HUES64 (cell line): ENCODE data around the gene LDLRAD4.

Experiments
- H3K27ac ChIP-seq: 2 replicates; pipeline ENCODE4 v1.7.0; 2013; ENCODE audit warnings: low read depth, low read length, inconsistent platforms
- H3K27me3 ChIP-seq: 2 replicates; pipeline ENCODE4 v1.6.1; 2013; ENCODE audit warnings: mild to moderate bottlenecking, low read length; ENCODE audit not compliant: insufficient read depth
- H3K36me3 ChIP-seq: 2 replicates; pipeline ENCODE4 v1.6.1; 2013; ENCODE audit warnings: mild to moderate bottlenecking, low read length; ENCODE audit not compliant: insufficient read depth
- H3K4me1 ChIP-seq: 2 replicates; pipeline ENCODE4 v1.6.1; 2013; ENCODE audit warnings: mild to moderate bottlenecking, low read length, moderate library complexity; ENCODE audit not compliant: insufficient read depth
- H3K4me3 ChIP-seq: 2 replicates; pipeline ENCODE4 v1.5.1; 2013; ENCODE audit warnings: mild to moderate bottlenecking, low read length, moderate library complexity
- H3K9ac ChIP-seq: 2 replicates; pipeline ENCODE4 v1.6.1; 2013; ENCODE audit warnings: mild to moderate bottlenecking, low read depth, low read length
- H3K9me3 ChIP-seq: 2 replicates; pipeline ENCODE4 v1.6.1; 2013; ENCODE audit warnings: low read depth, low read length; ENCODE audit not compliant: insufficient read depth
- WGBS: fragments of 150-250, 120-280 bp; methylation state at CpG from one replicate; pipeline ENCODE4 v1.1.7; 2013; ENCODE audit warnings: missing lambda C conversion rate; 5-methylcytosine and 5-hydroxymethylcytosine counted together

Gene LDLRAD4

GRCh38 chr18:13635046-13635445 lies 416.5 kb downstream of the LDLRAD4 start:
- 96% methylated on average over 5 of the region's 5 CpGs for WGBS
- H3K27me3 ChIP-seq = no peaks in the 10 kb centered on the region
- H3K27ac ChIP-seq = no peak overlapping the region
- peaks cover 11% of the 10 kb centered on the region; the same call in 1 of the 2 replicates for H3K9me3 ChIP-seq
- H3K4me3 ChIP-seq = no peak overlapping the region
- H3K9ac ChIP-seq = no peak overlapping the region
- H3K4me1 ChIP-seq = no peaks in the 10 kb centered on the region
- no peaks in the 10 kb centered on the region for H3K36me3 ChIP-seq

GRCh38 chr18:13638719-13639595 lies 420.4 kb downstream of the LDLRAD4 start:
- Histone ChIP-seq H3K9ac (no peak overlapping the region), H3K27ac (no peak overlapping the region), H3K9me3 (no peaks in the 10 kb centered on the region), H3K36me3 (no peaks in the 10 kb centered on the region), H3K4me1 (no peaks in the 10 kb centered on the region), H3K27me3 (peaks cover 19% of the 10 kb centered on the region), H3K4me3 (no peak overlapping the region)
- 91% methylated on average over 10 of the region's 10 CpGs for WGBS

- H3K36me3 ChIP-seq = no peaks in the 10 kb centered on the region
- H3K9ac ChIP-seq = no peak overlapping the region
- peaks cover 19% of the 10 kb centered on the region for H3K27me3 ChIP-seq
- H3K4me1 ChIP-seq = no peaks in the 10 kb centered on the region
- H3K4me3 ChIP-seq = no peak overlapping the region
- WGBS = 89% methylated on average over 9 of the region's 10 CpGs
- H3K27ac ChIP-seq = no peak overlapping the region
- H3K9me3 ChIP-seq = no peaks in the 10 kb centered on the region
Measured at GRCh38 chr18:13640266-13640860, 421.8 kb downstream of the LDLRAD4 start.

GRCh38 chr18:13641551-13642439 lies 423.2 kb downstream of the LDLRAD4 start:
- H3K36me3 ChIP-seq = no peaks in the 10 kb centered on the region
- H3K9ac ChIP-seq = no peak overlapping the region; the same call in 1 of the 2 replicates
- H3K4me1 ChIP-seq = no peaks in the 10 kb centered on the region
- WGBS = 95% methylated on average over 84 of the region's 84 CpGs
- H3K27ac ChIP-seq = no peak overlapping the region
- peaks cover 19% of the 10 kb centered on the region for H3K27me3 ChIP-seq
- H3K9me3 ChIP-seq = no peaks in the 10 kb centered on the region
- H3K4me3 ChIP-seq = peak overlapping the region; percentile 53

- no peaks in the 10 kb centered on the region for H3K36me3 ChIP-seq
- peaks cover 19% of the 10 kb centered on the region for H3K27me3 ChIP-seq
- H3K27ac ChIP-seq = no peak overlapping the region
- H3K4me3 ChIP-seq = peak overlapping the region; percentile 53
- H3K4me1 ChIP-seq = no peaks in the 10 kb centered on the region
- no peaks in the 10 kb centered on the region for H3K9me3 ChIP-seq
- no peak overlapping the region for H3K9ac ChIP-seq
- WGBS = 95% methylated on average over 15 of the region's 15 CpGs
Measured at GRCh38 chr18:13642440-13642827, 423.9 kb downstream of the LDLRAD4 start.

GRCh38 chr18:13643261-13643751 lies 424.7 kb downstream of the LDLRAD4 start:
- Histone ChIP-seq H3K4me3 (no peak overlapping the region), H3K9ac (no peak overlapping the region), H3K36me3 (no peaks in the 10 kb centered on the region), H3K9me3 (no peaks in the 10 kb centered on the region), H3K4me1 (no peaks in the 10 kb centered on the region), H3K27ac (no peak overlapping the region), H3K27me3 (peaks cover 19% of the 10 kb centered on the region)
- 80% methylated on average over 8 of the region's 16 CpGs for WGBS

- Histone ChIP-seq H3K27ac (no peak overlapping the region), H3K9ac (no peak overlapping the region), H3K9me3 (no peaks in the 10 kb centered on the region), H3K4me1 (no peaks in the 10 kb centered on the region), H3K4me3 (no peak overlapping the region), H3K27me3 (peaks cover 19% of the 10 kb centered on the region), H3K36me3 (no peaks in the 10 kb centered on the region)
- WGBS = 94% methylated on average over 16 of the region's 16 CpGs
Measured at GRCh38 chr18:13645093-13645492, 426.5 kb downstream of the LDLRAD4 start.

DNA sequence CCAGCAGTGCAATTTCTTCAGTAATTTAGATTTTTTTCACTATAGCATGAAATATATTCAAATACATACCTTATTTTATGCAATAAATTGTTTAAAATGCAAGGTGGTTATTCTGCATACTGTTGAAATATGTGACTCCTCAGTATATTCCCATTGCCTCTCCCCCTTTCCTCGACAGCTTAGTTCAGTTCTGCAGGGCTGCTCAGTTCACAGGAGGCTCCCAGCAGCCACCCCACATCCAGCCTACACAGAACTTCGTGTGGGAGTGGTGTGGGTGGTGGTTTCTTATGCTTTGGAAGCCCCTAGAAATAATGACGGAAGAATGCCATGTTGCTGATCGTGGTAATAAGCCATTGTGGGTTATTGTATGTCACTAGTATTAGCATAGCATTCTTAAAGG lies 428.1 kb downstream of the LDLRAD4 start:
- peaks cover 10% of the 10 kb centered on the region for H3K27me3 ChIP-seq
- no peaks in the 10 kb centered on the region for H3K4me1 ChIP-seq
- H3K9me3 ChIP-seq = no peaks in the 10 kb centered on the region
- H3K36me3 ChIP-seq = no peaks in the 10 kb centered on the region
- no peak overlapping the region for H3K27ac ChIP-seq
- no peak overlapping the region for H3K9ac ChIP-seq
- H3K4me3 ChIP-seq = no peak overlapping the region
- WGBS = 82% methylated on average over 4 of the region's 4 CpGs

DNA sequence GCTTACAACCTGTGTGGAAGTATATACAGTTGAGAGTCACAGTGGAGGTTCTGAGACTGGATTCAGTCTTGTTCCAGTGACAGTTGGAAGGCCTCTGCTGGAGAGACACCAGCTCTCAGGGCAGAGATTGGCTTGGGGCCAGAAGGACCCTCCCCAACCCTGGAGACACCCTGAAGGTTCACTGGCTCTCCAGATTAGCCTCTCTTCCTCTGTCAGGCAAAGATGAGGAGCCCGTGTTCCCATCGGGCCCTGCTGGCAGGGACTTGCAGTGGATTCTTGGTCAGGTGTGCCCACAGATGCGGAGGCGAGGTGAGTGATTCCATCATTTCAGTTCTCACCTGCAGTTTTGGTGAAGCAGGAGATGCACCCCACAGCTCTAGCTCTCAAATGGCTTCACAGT lies 429.2 kb downstream of the LDLRAD4 start:
- Histone ChIP-seq H3K36me3 (no peaks in the 10 kb centered on the region), H3K4me3 (no peak overlapping the region), H3K27me3 (no peaks in the 10 kb centered on the region), H3K9ac (no peak overlapping the region), H3K9me3 (no peaks in the 10 kb centered on the region), H3K4me1 (no peaks in the 10 kb centered on the region), H3K27ac (no peak overlapping the region)
- 94% methylated on average over 4 of the region's 4 CpGs for WGBS

- WGBS = 95% methylated on average over 22 of the region's 23 CpGs
- Histone ChIP-seq H3K4me3 (no peak overlapping the region), H3K36me3 (no peaks in the 10 kb centered on the region), H3K9ac (no peak overlapping the region), H3K4me1 (no peaks in the 10 kb centered on the region), H3K27ac (no peak overlapping the region), H3K9me3 (no peaks in the 10 kb centered on the region), H3K27me3 (no peaks in the 10 kb centered on the region)
Measured at GRCh38 chr18:13649397-13650390, 431.1 kb downstream of the LDLRAD4 start.
